ENCODE measurements around the gene CHMP2A.
"Not testable (repeated sequence)": the region's sequence is repeated elsewhere in the genome, so short reads cannot be mapped to it uniquely, and the experiment has no call there.

Gene CHMP2A

GRCh38 chr19:58514564-58515022 lies 40.3 kb downstream of the CHMP2A start:
- Histone ChIP-seq H3K4me3 (ENCODE audit: low read length) (peak overlapping the region; percentile 63), H3K27me3 (ENCODE audit: control insufficient read depth, insufficient read depth, low read length) (no peaks in the 10 kb centered on the region), H3K27ac (ENCODE audit: low read depth, low read length) (no peak overlapping the region), H3K4me1 (ENCODE audit: control insufficient read depth, insufficient read depth, low read length) (peaks cover 15% of the 10 kb centered on the region), H3K9ac (ENCODE audit: low read length) (no peak overlapping the region), H3K36me3 (ENCODE audit: control insufficient read depth, insufficient read depth, low read length) (peaks cover 8% of the 10 kb centered on the region)

- H3K4me3 ChIP-seq (ENCODE audit: low read length), result peak overlapping the region; percentile 63
- peaks cover 8% of the 10 kb centered on the region for H3K36me3 ChIP-seq (ENCODE audit: control insufficient read depth, insufficient read depth, low read length)
- H3K27me3 ChIP-seq (ENCODE audit: control insufficient read depth, insufficient read depth, low read length), result no peaks in the 10 kb centered on the region
- peak overlapping the region; percentile 78 for H3K27ac ChIP-seq (ENCODE audit: low read depth, low read length)
- H3K9ac ChIP-seq (ENCODE audit: low read length), result peak overlapping the region; percentile 25
- H3K4me1 ChIP-seq (ENCODE audit: control insufficient read depth, insufficient read depth, low read length), result peaks cover 15% of the 10 kb centered on the region
Measured at GRCh38 chr19:58513694-58514563, 41.0 kb downstream of the CHMP2A start.

- peaks cover 9% of the 10 kb centered on the region for H3K4me1 ChIP-seq (ENCODE audit: control insufficient read depth, insufficient read depth, low read length)
- H3K9ac ChIP-seq (ENCODE audit: low read length), result no peak overlapping the region
- no peaks in the 10 kb centered on the region for H3K27me3 ChIP-seq (ENCODE audit: control insufficient read depth, insufficient read depth, low read length)
- peaks cover 8% of the 10 kb centered on the region for H3K36me3 ChIP-seq (ENCODE audit: control insufficient read depth, insufficient read depth, low read length)
- H3K4me3 ChIP-seq (ENCODE audit: low read length), result peak overlapping the region; percentile 63
- H3K27ac ChIP-seq (ENCODE audit: low read depth, low read length), result peak overlapping the region; percentile 78
Measured at GRCh38 chr19:58513213-58513693, 41.7 kb downstream of the CHMP2A start.

DNA sequence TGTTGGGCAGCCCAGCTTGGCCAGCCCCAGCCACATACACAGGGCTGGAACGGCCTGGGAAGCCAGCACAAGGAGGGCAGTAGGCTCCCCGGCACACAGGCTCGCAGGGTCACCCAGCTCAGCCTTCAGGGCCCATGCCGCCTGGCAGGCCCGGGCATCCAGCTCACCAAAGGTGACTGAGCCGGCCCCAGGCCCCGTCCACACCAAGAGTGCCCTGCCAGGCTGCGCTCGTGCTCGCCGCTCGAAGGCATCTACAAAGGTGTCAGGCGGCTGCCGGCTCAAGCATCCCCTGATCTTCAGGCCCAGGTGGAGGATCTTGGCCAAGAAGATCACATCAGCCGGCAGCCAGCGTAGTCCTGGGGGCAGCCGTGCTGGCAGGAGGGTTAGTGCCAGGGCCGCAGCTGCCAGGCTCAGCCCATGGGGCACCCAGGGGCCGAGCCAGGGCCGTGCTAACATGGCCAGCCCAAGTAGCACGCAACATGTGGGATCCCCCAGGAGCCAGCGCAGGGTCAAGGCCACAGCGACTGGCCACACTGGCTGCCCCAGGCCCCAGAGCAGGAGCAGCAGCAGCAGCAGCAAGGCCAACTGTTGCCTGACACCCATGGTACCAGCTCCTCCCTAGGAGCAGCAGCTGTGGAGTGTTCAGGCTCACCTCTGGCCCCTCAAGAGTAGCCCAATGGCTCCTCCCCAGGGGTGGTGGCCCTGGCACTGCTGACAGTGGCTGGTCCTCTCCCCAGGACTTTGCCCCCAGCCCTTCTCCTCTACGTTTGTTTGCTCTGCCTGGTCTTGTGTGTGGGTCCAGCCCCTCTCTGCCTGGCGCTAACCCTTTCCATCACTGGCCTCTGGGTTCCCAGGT lies 43.3 kb downstream of the CHMP2A start, which contains the start of gene SLC27A5:
Gene SLC27A5, minus strand, starts transcription at position 640 of the 856 bp plus-strand sequence. Its CDS starts 37 bp downstream, at position 603.
- Histone ChIP-seq H3K27me3 (ENCODE audit: control insufficient read depth, insufficient read depth, low read length) (no peaks in the 10 kb centered on the region), H3K9ac (ENCODE audit: low read length) (no peak within 1 kb of the TSS), H3K27ac (ENCODE audit: low read depth, low read length) (no peak within 1 kb of the TSS), H3K4me1 (ENCODE audit: control insufficient read depth, insufficient read depth, low read length) (peaks cover 6% of the 10 kb centered on the region), H3K4me3 (ENCODE audit: low read length) (no peak within 1 kb of the TSS), H3K36me3 (ENCODE audit: control insufficient read depth, insufficient read depth, low read length) (peaks cover 4% of the 10 kb centered on the region)

DNA sequence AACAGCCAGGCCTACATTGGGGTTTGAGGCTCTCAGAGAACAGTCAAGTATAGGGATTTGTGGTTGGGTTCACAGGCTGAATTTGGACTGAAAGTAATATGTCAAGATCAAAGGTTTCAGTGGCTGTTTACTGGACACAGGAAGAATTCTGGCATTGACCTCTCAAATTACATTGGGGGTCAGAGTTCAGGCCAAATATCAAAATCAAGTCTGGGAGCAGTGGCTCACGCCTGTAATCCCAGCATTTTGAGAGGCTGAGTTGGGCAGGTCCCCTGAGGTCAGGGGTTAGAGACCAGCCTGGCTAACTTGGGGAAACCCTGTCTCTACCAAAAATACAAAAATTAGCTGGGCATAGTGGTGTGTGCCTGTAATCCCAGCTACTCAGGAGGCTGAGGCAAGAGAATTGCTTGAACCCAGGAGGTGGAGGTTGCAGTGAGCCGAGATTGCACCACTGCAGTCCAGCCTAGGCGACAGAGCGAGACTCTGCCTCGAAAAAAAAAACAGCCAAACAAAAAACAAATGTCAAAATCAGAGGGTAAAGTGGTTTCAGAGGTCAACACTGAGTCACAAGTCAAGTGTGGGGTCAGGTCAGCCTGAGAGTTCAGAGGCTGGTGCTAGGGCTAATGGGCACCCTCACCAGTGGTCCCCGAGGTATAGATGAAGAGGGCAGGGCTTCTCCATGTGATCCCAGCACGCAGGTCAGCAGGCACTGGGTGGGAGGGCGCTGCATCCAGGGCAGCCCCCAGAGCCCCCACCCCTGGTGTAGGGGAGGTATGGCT lies 44.6 kb downstream of the CHMP2A start:
- H3K9ac ChIP-seq (ENCODE audit: low read length), result no peak overlapping the region
- no peak overlapping the region for H3K27ac ChIP-seq (ENCODE audit: low read depth, low read length)
- H3K4me1 ChIP-seq (ENCODE audit: control insufficient read depth, insufficient read depth, low read length), result peaks cover 6% of the 10 kb centered on the region
- no peaks in the 10 kb centered on the region for H3K27me3 ChIP-seq (ENCODE audit: control insufficient read depth, insufficient read depth, low read length)
- H3K4me3 ChIP-seq (ENCODE audit: low read length), result no peak overlapping the region
- no peaks in the 10 kb centered on the region for H3K36me3 ChIP-seq (ENCODE audit: control insufficient read depth, insufficient read depth, low read length)

DNA sequence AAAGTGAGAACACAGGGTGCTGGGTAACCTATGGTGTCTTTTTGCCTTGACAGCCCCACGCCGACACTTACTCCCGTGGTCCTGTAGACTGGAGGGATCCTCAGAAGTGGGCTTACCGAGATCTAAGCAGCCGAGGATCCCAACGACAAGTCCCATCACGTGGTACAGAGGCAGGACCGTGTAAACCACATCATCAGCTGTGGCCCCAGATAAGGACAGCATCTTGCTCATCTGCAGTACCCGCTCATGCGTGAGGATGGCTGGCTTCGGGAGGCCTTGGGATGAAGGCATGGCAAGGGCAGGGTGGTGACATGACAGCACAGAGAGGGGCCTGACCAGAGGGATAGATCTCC lies 45.2 kb downstream of the CHMP2A start:
- no peaks in the 10 kb centered on the region for H3K27me3 ChIP-seq (ENCODE audit: control insufficient read depth, insufficient read depth, low read length)
- peaks cover 6% of the 10 kb centered on the region for H3K4me1 ChIP-seq (ENCODE audit: control insufficient read depth, insufficient read depth, low read length)
- no peak overlapping the region for H3K27ac ChIP-seq (ENCODE audit: low read depth, low read length)
- no peaks in the 10 kb centered on the region for H3K36me3 ChIP-seq (ENCODE audit: control insufficient read depth, insufficient read depth, low read length)
- no peak overlapping the region for H3K4me3 ChIP-seq (ENCODE audit: low read length)
- no peak overlapping the region for H3K9ac ChIP-seq (ENCODE audit: low read length)

DNA sequence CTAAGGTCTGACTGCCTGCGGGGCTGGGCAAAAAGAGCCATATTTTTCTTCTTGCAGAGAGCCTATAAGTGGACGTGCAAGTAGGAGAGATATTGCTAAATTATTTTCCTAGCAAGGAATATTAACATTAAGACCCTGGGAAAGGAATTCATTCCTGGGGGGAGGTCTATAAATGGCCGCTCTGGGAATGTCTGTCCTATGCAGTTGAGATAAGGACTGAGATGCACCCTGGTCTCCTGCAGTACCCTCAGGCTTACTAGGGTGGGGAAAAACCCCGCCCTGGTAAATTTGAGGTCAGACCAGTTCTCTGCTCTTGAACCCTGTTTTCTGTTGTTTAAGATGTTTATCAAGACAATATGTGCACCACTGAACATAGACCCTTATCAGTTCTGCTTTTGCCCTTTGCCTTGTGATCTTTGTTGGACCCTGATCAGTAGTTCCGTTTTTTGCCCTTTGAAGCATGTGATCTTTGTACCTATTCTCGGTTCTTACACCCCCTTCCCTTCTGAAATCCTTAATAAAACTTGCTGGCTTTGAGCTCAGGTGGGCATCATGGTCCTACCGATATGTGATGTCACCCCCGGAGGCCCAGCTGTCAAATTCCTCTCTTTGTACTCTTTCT lies 47.2 kb downstream of the CHMP2A start:
- H3K27me3 ChIP-seq (ENCODE audit: control insufficient read depth, insufficient read depth, low read length); H3K27ac ChIP-seq (ENCODE audit: low read depth, low read length); H3K36me3 ChIP-seq (ENCODE audit: control insufficient read depth, insufficient read depth, low read length); H3K4me3 ChIP-seq (ENCODE audit: low read length); H3K4me1 ChIP-seq (ENCODE audit: control insufficient read depth, insufficient read depth, low read length); H3K9ac ChIP-seq (ENCODE audit: low read length): not testable (repeated sequence)
